AG09309 (cell line): ENCODE results near the gene GTPBP6.

ENCODE experiments used
- DNase-seq: peaks from one replicate; pipeline ENCODE4 v3.0.0-alpha.2; 2010; ENCODE audit warnings: low read depth
- H3K4me3 ChIP-seq: 2 replicates; pipeline ENCODE4 v1.5.1; 2011; ENCODE audit warnings: mild to moderate bottlenecking, low read depth, low read length, moderate library complexity; ENCODE audit not compliant: control insufficient read depth
- CTCF ChIP-seq: IDR thresholded peaks from 2 replicates; pipeline ENCODE4 v1.5.1; 2011; ENCODE audit warnings: mild to moderate bottlenecking, low read depth, low read length, inconsistent platforms; ENCODE audit not compliant: insufficient read depth, control insufficient read depth; ENCODE audit errors: missing control alignments

GTPBP6 gene

DNA sequence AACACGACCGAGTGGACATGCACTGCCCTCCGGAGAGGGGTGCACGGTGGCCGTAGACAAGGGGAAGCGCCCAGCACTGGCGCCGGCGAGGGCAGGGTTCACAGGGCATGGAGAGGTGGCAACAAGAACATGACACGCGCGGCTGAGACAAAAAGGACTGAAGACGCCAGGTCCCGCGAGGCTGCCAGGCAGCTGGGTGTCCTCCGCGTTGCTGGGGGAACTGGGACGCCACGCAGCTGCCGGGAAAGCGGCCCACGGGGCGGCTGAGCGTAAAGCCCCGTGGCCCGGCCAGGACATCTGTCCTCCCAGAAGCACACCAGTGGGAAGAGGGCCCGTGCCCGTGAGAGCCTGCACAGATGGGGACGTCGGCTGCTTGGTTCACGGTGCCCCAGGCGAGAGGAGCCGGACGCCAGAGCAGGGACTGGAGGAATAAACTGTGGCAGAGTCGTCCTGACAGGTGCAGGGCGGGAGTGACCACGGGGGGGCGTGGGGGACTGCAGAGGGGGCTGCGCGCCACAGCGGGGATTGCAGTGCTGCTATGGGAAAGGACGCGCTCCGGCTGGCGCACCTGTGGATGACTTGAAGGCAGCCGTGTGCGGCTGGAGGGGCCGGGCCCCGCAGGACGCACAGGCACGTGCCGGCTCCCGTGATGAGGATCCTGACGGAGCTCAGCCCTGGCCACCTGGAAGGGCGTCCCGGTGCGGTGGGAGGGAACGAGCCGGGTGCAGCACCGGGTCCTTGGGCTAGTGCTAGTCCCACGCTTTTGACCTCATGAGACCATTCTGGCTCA is 32.1 kb upstream of the GTPBP6 start:
- no peak overlapping the region for H3K4me3 ChIP-seq
- no peak for TF ChIP-seq CTCF
- DNase-seq: no peak

GRCh38 chrX:350148-350533 is 31.5 kb upstream of the GTPBP6 start:
- TF ChIP-seq CTCF: no peak
- H3K4me3 ChIP-seq: no peak overlapping the region
- DNase-seq: no peak

DNA sequence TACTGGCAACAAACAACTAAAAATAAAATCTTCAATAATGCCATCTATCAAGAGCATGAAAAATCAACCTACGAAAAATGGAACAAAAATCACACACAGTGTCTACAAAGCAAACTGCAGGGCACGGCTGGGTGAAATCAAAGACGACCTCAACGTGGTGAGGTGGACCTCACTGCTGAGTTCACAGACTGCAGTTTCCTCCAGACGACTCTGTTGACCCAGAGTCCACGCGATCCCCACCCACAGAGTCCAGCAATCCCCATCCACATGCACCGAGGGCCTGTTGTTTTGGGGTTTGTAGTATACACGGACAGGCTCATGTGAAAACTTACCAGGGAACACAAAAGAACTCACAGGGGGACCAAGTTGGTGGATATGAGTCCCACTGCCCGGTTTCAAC is 31.1 kb upstream of the GTPBP6 start:
- no peak overlapping the region for H3K4me3 ChIP-seq
- TF ChIP-seq CTCF: no peak
- no peak for DNase-seq

GRCh38 chrX:349196-349595 is 30.6 kb upstream of the GTPBP6 start:
- no peak for TF ChIP-seq CTCF
- H3K4me3 ChIP-seq: no peak overlapping the region
- DNase-seq: no peak

DNA sequence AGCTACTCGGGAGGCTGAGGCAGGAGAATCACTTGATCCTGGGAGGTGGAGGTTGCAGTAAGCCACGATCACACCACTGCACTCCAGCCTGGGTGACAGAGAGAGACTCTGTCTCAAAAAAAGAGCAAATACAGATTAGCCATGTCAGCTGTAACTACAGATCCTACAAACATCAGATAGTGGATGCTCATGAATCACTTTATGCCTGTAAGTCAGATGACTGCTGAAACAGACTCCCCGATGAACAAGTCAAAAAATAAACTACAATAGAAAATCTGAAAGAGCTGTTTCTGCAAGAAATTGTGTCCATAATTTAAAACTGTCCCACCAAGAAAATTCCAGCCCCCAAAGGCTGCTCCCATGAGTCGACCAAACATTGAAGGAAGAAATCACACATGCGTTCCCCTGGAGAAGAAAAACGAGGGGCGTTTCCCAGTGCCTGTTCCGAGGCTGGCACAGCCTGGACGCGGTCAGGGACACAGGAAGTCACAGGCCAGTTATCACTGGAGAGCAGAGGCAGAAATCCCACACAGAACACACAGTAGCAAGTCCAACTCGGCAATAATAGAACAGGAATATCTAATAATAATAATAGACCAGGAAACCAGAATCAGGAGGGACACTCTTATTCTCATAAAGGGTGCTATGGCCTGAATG is 30.0 kb upstream of the GTPBP6 start:
- H3K4me3 ChIP-seq: no peak overlapping the region
- TF ChIP-seq CTCF: no peak
- DNase-seq: no peak

GRCh38 chrX:347351-348117 is 28.9 kb upstream of the GTPBP6 start:
- H3K4me3 ChIP-seq: no peak overlapping the region
- TF ChIP-seq CTCF: no peak
- no peak for DNase-seq
